ENCODE measurements around the gene ESRRA.

The ESRRA gene

GRCh38 chr11:64352099-64352994 lies 47.0 kb downstream of the ESRRA start:
- no peak for DNase-seq

GRCh38 chr11:64352995-64353714 lies 47.8 kb downstream of the ESRRA start:
- no peak for DNase-seq

DNA sequence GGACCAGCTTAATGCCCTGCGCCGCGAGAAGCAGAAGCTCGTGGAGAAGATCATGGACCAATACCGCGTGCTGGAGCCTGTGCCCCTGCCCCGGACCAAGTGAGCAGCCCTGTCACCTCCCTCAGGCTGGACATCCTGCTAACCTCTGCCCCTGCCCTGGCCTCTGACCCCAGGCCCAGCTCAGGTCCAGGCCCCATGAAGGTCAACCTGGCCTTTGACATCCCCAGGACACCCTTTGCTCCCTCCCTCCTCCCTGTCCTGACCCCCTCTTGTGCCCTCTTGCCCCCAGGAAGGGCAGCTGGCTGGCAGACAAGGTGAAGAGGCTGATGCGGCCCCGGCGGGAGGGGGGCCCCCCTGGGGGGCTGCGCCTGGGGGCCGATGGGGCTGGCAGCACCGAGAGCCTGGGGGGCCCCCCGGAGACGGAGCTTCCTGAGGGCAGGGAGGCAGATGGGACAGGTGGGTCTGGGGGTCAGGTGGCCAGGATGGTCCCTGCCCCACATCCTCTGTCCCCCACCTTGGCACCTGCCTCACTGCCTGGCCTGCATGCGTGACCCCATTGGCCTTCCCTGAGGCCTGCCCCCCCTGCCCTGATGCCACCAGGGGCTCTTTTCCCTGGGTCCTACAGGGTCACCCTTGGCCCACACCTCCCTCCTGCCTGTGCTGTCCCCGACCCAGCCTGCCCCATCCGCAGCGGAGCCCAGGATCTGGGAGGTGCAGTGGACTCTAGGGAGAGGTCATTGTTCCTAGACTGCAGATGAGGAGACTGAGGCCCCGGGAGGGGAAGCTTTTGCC lies 48.6 kb downstream of the ESRRA start:
- no peak for DNase-seq

DNA sequence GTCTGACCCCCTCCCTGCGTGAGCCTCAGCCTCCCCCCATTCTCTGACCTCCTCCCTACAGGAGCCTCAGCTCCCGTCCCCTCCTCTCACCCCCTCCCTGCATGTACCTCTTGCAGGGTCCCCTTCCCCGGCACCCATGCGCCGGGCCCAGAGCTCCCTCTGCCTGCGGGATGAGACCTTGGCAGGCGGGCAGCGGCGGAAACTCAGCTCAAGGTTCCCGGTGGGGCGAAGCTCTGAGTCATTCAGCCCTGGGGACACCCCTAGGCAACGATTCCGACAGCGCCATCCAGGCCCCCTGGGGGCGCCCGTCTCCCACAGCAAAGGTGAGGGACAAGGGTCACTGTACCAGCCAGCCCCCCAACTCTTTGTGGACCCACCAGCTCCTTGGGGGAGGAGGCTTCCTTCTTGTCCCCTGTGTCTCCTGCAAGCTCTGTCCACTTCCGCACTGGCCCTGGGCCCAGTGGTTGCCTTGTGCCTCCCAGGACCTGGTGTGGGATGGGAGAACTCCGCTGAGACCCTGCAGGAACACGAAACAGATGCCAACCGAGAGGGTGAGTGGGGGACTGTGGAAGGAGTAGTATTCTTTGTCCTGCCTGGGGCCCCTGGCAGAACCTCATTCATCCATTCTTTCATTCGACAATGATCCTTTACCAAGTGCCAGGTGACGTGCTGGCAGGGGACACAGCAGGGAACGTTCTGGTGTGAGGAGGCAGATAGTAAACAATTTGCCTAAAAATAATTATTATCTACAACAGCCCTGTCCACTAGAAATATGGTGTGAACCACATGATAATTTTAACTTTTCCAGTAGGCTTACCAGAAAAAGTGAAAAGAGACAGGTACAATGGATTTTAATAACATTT lies 50.0 kb downstream of the ESRRA start:
- peak; percentile 62 to 74 for DNase-seq

GRCh38 chr11:64356498-64357411 lies 51.4 kb downstream of the ESRRA start:
- peak; percentile 53 to 61 for DNase-seq

GRCh38 chr11:64357446-64357845 lies 52.1 kb downstream of the ESRRA start:
- DNase-seq = no peak

DNA sequence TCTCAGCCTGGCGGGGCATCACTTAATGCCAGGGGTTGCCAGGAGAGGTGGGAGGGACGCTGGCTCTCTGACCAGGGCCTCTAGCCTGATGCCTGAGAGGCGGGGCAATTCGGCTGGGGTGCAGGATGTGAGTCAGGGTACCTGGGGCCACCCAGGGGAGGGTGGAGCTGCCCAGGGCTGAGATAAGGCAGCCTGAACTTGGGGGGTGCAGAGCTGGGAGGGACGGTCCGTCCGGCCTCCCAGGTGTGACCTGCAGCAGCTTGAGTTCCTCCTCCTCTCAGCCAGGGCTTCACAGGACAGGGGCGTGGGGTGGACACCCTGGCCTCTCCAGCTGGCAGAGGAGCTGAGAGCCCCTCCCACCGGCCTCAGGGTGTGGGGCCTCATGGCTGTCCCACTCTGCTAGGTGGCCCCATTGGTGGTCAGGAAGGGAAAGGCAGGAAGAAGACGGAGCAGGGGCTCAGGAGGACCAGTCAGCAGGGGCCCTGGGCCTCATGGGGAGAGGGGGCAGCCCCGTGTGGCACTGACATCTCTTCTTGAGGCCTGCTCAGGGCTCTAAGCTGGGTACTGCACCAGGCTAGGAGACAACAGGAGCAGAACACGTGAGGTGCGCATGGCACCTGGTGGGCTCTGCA lies 52.7 kb downstream of the ESRRA start:
- DNase-seq = no peak

- no peak for DNase-seq
Measured at GRCh38 chr11:64358536-64358906, 53.2 kb downstream of the ESRRA start.

DNA sequence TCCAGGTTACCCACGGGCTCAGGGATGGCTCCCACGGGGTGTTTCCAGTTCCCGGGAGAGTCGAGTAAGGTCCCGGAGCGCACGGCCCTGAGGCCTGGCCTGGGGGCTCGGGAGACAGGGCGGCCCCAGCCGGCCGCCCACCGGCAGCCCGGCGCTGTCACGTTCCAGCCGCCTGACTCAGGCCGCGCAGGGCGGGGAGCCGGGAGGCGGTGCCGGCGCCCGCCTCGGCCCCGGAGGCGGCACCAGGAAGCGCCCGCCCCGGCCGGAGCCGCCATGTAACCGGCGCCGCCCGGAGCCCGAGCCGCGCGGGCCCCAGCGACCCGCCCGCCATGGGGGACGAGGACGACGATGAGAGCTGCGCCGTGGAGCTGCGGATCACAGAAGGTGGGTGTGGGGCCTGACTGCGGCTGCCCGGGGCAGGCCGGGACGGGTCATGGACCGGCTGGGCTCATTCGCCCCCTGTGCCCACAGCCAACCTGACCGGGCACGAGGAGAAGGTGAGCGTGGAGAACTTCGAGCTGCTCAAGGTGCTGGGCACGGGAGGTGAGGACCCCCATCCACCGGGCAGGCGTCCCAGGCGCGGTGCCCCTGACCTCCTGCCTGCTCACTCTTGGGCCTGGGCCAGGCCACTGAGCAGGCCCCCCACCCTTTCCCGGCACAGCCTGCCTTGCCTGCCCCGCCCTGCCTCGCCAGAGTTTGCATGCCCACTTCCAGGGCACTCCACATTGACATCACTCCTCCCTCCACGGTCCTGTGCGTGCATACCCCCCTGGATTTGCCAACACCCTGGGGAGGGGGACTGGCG lies 53.8 kb downstream of the ESRRA start, which contains the start of gene RPS6KA4:
TSS of gene RPS6KA4 (plus strand) at position 256 of the 805 bp plus-strand sequence. CDS start at position 330, 74 bp downstream.
- peak; percentile 69 to 87 for DNase-seq

GRCh38 chr11:64359712-64360445 lies 54.6 kb downstream of the ESRRA start:
- peak; percentile 39 to 52 for DNase-seq

GRCh38 chr11:64360448-64360921 lies 55.2 kb downstream of the ESRRA start:
- DNase-seq = peak; percentile 44 to 52

GRCh38 chr11:64361659-64362058 lies 56.3 kb downstream of the ESRRA start:
- DNase-seq = no peak

GRCh38 chr11:64362339-64362738 lies 57.0 kb downstream of the ESRRA start:
- DNase-seq = no peak

- no peak for DNase-seq
Measured at GRCh38 chr11:64364435-64364834, 59.1 kb downstream of the ESRRA start.

GRCh38 chr11:64364911-64365310 lies 59.6 kb downstream of the ESRRA start:
- DNase-seq = no peak
